Nephron (organoid): Measurements from ENCODE around the gene TSC1.

Experiments used
- H3K27ac Mint-ChIP-seq, 3 experiments: 2 replicates each; pipeline ENCODE4 v1.8.0; 2020; ENCODE audit warnings: mixed read lengths in 3 of 3, mild to moderate bottlenecking in 2 of 3, moderate library complexity in 1 of 3
- H3K27me3 Mint-ChIP-seq: 2 replicates; pipeline ENCODE4 v1.8.0; 2021; ENCODE audit warnings: low read depth, mild to moderate bottlenecking, moderate library complexity, mixed read lengths
- H3K36me3 Mint-ChIP-seq: 2 replicates; pipeline ENCODE4 v1.8.0; 2020; ENCODE audit warnings: low read depth, mixed read lengths
- H3K4me1 Mint-ChIP-seq: 2 replicates; pipeline ENCODE4 v1.8.0; 2020; ENCODE audit warnings: mixed read lengths
- H3K4me3 Mint-ChIP-seq, 3 experiments: 2 replicates each; pipeline ENCODE4 v1.8.0; 2020; ENCODE audit warnings: mild to moderate bottlenecking in 3 of 3, mixed read lengths in 3 of 3, moderate library complexity in 2 of 3
- H3K9me3 Mint-ChIP-seq: 2 replicates; pipeline ENCODE4 v1.8.0; 2020; ENCODE audit warnings: mixed read lengths
- TF ChIP-seq, protein P1 (sequence below), 3 experiments: fragments of 200-600 bp; sonication (generic); IDR thresholded peaks; one replicate each; pipeline ENCODE4 v1.5.0; 2021; ENCODE audit warnings: antibody characterized with exemption in 3 of 3; ENCODE audit not compliant: unreplicated experiment in 3 of 3

TSC1 gene

DNA sequence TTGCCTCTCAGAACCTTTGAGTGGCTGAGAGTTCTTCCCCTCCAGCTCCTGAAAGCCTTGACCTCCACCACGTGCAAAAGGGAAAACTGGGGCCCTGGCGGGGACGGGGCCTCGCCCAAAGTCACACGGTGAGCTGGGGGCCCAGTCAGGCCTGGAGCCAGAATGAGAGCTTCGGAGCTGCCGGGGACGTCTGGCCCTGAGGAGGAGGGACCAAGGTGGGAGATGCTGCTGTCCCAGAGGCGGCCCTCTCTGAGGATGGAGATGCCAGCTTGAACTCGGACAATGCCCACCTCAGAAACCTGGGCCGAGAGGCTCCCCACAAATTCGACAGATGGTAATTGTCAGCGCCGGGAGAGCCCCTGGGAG lies 67.0 kb downstream of the TSC1 start:
- Mint-ChIP-seq H3K36me3 (no peaks in the 10 kb centered on the region), H3K4me3 (peak overlapping the region; percentile 80 to 86 (median 82)), H3K27me3 (no peaks in the 10 kb centered on the region), H3K9me3 (no peaks in the 10 kb centered on the region), H3K4me1 (no peaks in the 10 kb centered on the region), H3K27ac (no peak overlapping the region)
- TF ChIP-seq, protein P1, sequence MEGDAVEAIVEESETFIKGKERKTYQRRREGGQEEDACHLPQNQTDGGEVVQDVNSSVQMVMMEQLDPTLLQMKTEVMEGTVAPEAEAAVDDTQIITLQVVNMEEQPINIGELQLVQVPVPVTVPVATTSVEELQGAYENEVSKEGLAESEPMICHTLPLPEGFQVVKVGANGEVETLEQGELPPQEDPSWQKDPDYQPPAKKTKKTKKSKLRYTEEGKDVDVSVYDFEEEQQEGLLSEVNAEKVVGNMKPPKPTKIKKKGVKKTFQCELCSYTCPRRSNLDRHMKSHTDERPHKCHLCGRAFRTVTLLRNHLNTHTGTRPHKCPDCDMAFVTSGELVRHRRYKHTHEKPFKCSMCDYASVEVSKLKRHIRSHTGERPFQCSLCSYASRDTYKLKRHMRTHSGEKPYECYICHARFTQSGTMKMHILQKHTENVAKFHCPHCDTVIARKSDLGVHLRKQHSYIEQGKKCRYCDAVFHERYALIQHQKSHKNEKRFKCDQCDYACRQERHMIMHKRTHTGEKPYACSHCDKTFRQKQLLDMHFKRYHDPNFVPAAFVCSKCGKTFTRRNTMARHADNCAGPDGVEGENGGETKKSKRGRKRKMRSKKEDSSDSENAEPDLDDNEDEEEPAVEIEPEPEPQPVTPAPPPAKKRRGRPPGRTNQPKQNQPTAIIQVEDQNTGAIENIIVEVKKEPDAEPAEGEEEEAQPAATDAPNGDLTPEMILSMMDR (IDR thresholded peaks at IDR 0.05; ENCODE audit: unreplicated experiment in 3 of 3) = no peak

- Mint-ChIP-seq H3K9me3 (no peaks in the 10 kb centered on the region), H3K4me3 (peak overlapping the region; percentile 80 to 86 (median 82)), H3K4me1 (no peaks in the 10 kb centered on the region), H3K27me3 (no peaks in the 10 kb centered on the region), H3K36me3 (no peaks in the 10 kb centered on the region), H3K27ac (no peak overlapping the region)
- TF ChIP-seq, protein P1 (IDR thresholded peaks at IDR 0.05; ENCODE audit: unreplicated experiment in 3 of 3) = no peak
Measured at GRCh38 chr9:132876849-132877248, 67.6 kb downstream of the TSC1 start.

- Mint-ChIP-seq H3K27ac (no peak overlapping the region), H3K9me3 (no peaks in the 10 kb centered on the region), H3K27me3 (no peaks in the 10 kb centered on the region), H3K4me3 (peak overlapping the region in 1 of 3 experiments; percentile 82), H3K36me3 (no peaks in the 10 kb centered on the region), H3K4me1 (no peaks in the 10 kb centered on the region)
- TF ChIP-seq, protein P1 (IDR thresholded peaks at IDR 0.05; ENCODE audit: unreplicated experiment in 3 of 3) = no peak
Measured at GRCh38 chr9:132875159-132875558, 69.3 kb downstream of the TSC1 start.

DNA sequence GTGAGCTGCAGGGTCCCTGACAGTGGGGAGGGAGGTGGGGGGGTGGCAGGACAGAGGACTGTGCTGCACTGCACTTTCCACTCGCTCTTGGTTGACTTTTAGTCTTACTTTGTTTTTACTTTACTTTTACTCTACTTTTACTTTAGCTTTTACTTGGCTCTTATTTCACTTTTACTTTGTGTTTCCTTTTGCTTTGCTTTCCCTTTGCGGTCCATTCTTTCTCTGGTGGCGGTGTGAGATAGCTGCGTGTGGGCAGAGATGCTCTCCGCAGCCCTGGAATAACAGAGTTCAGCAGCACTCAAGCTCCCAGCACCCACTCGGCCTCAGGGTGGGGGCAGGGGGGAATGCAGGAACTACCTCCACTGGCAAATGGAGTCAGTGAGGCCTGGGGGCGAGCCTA lies 71.0 kb downstream of the TSC1 start:
- Mint-ChIP-seq H3K27me3 (no peaks in the 10 kb centered on the region), H3K36me3 (no peaks in the 10 kb centered on the region), H3K9me3 (no peaks in the 10 kb centered on the region), H3K27ac (no peak overlapping the region), H3K4me3 (no peak overlapping the region), H3K4me1 (no peaks in the 10 kb centered on the region)
- TF ChIP-seq, protein P1 (IDR thresholded peaks at IDR 0.05; ENCODE audit: unreplicated experiment in 3 of 3) = no peak

GRCh38 chr9:132869266-132869665 lies 75.2 kb downstream of the TSC1 start:
- H3K4me1 Mint-ChIP-seq = no peaks in the 10 kb centered on the region
- no peak overlapping the region for H3K27ac Mint-ChIP-seq
- no peaks in the 10 kb centered on the region for H3K9me3 Mint-ChIP-seq
- no peak overlapping the region for H3K4me3 Mint-ChIP-seq
- H3K36me3 Mint-ChIP-seq = no peaks in the 10 kb centered on the region
- TF ChIP-seq, protein P1 (IDR thresholded peaks at IDR 0.05; ENCODE audit: unreplicated experiment in 3 of 3) = no peak
- H3K27me3 Mint-ChIP-seq = peaks cover 2% of the 10 kb centered on the region

- TF ChIP-seq, protein P1 (IDR thresholded peaks at IDR 0.05; ENCODE audit: unreplicated experiment in 3 of 3) = no peak
- H3K27me3 Mint-ChIP-seq = peaks cover 7% of the 10 kb centered on the region
- H3K4me1 Mint-ChIP-seq = no peaks in the 10 kb centered on the region
- H3K4me3 Mint-ChIP-seq = no peak overlapping the region
- H3K36me3 Mint-ChIP-seq = no peaks in the 10 kb centered on the region
- H3K9me3 Mint-ChIP-seq = no peaks in the 10 kb centered on the region
- H3K27ac Mint-ChIP-seq = no peak overlapping the region
Measured at GRCh38 chr9:132866898-132867297, 77.5 kb downstream of the TSC1 start.
